ENCODE results near the gene ZMPSTE24. TPM values are rescaled to one million over a fixed set of nuclear protein-coding genes. Genes with fewer than 3 reads are reported as not detected.

Gene ZMPSTE24
- total and polyA plus RNA-seq, 2 of the 4 experiments (the other 2 are of a cell fraction): 21.0 to 28.9 TPM

- Histone ChIP-seq H3K27ac (ENCODE audit: insufficient read depth, low read length) (no peak overlapping the region), H3K4me2 (ENCODE audit: low read depth, low read length) (no peak overlapping the region), H2AK5ac (ENCODE audit: low read depth, low read length) (no peak overlapping the region), H3K79me1 (ENCODE audit: low read depth in 1 of 2, low read length in 2 of 2) (no peaks in the 10 kb centered on the region), H3K9me3 (ENCODE audit: control insufficient read depth, insufficient read depth, low read length) (no peaks in the 10 kb centered on the region), H3K56ac (ENCODE audit: extremely low read depth, insufficient read depth, low read length) (no peak overlapping the region), H2BK15ac (ENCODE audit: low read depth, low read length) (no peak overlapping the region), H3K4me1 (ENCODE audit: control insufficient read depth, insufficient read depth, low read length) (no peaks in the 10 kb centered on the region), H3K4ac (ENCODE audit: low read depth, low read length) (no peak overlapping the region), H2BK20ac (ENCODE audit: low read depth, low read length) (no peak overlapping the region), H4K91ac (ENCODE audit: insufficient read depth, low read depth, low read length) (no peak overlapping the region), H3K36me3 (ENCODE audit: control insufficient read depth, insufficient read depth, low read length) (no peaks in the 10 kb centered on the region), H3K23ac (ENCODE audit: low read depth, low read length) (no peak overlapping the region), H3K9me1 (ENCODE audit: insufficient read depth, low read length) (no peaks in the 10 kb centered on the region), H2AK9ac (replicated peaks; ENCODE audit: low read depth, low read length, poor library complexity) (no peak overlapping the region), H2BK5ac (ENCODE audit: low read depth, low read length, poor library complexity, severe bottlenecking) (no peak overlapping the region), H3K18ac (ENCODE audit: low read depth, low read length) (no peak overlapping the region), H4K8ac (ENCODE audit: low read depth in 2 of 2, low read length in 2 of 2) (no peak overlapping the region), H4K20me1 (ENCODE audit: insufficient read depth, low read length) (no peaks in the 10 kb centered on the region), H2BK120ac (ENCODE audit: low read depth, low read length) (no peak overlapping the region), H4K5ac (ENCODE audit: low read depth, low read length) (no peak overlapping the region), H3K9ac (ENCODE audit: low read depth, low read length) (no peak overlapping the region), H3K14ac (replicated peaks; ENCODE audit: low read depth, low read length) (no peak overlapping the region), H2AFZ (replicated peaks; ENCODE audit: low read length, poor library complexity) (no peak overlapping the region), H3K27me3 (ENCODE audit: control insufficient read depth, insufficient read depth, low read length) (no peaks in the 10 kb centered on the region; the same call in 1 of the 2 replicates), H3K4me3 (ENCODE audit: insufficient read depth, low read depth, low read length) (no peak overlapping the region)
- dilution Hi-C loops (cut with HindIII; ENCODE audit: low sequenced_read_pairs, unreplicated experiment) (no loop called here), in situ Hi-C loops (cut with MboI; ENCODE audit: low sequenced_read_pairs) (no loop called here), intact Hi-C loops (cut with micrococcal nuclease) (no loop called here)
- WGBS, 2 experiments (ENCODE audit: extremely low coverage in 2 of 2, insufficient read length in 1 of 2): 84% methylated on average over 8 of the region's 38 CpGs; no CpG with 5 or more reads in 1 of the 2 experiments
- no peak for DNase-seq
- no TSS peak for BruUV-seq (replicated peaks)
- POLR2A ChIA-PET (ENCODE audit: unreplicated experiment): no interaction called here
- no peak for TF ChIP-seq CTCF (conservative IDR thresholded peaks at IDR 0.05; ENCODE audit: low read depth, low read length)
- TF ChIP-seq, protein P1, sequence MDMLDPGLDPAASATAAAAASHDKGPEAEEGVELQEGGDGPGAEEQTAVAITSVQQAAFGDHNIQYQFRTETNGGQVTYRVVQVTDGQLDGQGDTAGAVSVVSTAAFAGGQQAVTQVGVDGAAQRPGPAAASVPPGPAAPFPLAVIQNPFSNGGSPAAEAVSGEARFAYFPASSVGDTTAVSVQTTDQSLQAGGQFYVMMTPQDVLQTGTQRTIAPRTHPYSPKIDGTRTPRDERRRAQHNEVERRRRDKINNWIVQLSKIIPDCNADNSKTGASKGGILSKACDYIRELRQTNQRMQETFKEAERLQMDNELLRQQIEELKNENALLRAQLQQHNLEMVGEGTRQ (IDR thresholded peaks at IDR 0.05; ENCODE audit: low read depth, low read length): no peak
- TF ChIP-seq SMC3 (IDR thresholded peaks at IDR 0.05; ENCODE audit: low read depth, low read length): no peak
- no peak for TF ChIP-seq RAD21 (IDR thresholded peaks at IDR 0.05; ENCODE audit: low read length)
- no peak for TF ChIP-seq POLR2A (IDR thresholded peaks at IDR 0.05; ENCODE audit: low read depth, low read length)
- no peak for TF ChIP-seq CHD1 (IDR thresholded peaks at IDR 0.05; ENCODE audit: low read depth, low read length)
- TF ChIP-seq RFX5 (IDR thresholded peaks at IDR 0.05; ENCODE audit: low read depth, low read length): no peak
- TF ChIP-seq, protein P2, sequence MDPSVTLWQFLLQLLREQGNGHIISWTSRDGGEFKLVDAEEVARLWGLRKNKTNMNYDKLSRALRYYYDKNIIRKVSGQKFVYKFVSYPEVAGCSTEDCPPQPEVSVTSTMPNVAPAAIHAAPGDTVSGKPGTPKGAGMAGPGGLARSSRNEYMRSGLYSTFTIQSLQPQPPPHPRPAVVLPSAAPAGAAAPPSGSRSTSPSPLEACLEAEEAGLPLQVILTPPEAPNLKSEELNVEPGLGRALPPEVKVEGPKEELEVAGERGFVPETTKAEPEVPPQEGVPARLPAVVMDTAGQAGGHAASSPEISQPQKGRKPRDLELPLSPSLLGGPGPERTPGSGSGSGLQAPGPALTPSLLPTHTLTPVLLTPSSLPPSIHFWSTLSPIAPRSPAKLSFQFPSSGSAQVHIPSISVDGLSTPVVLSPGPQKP (IDR thresholded peaks at IDR 0.05; ENCODE audit: borderline replicate concordance, low read depth, low read length): no peak
- TF ChIP-seq RCOR1 (IDR thresholded peaks at IDR 0.05; ENCODE audit: insufficient replicate concordance, low read length): no peak
- TF ChIP-seq BHLHE40 (IDR thresholded peaks at IDR 0.05; ENCODE audit: low read depth, low read length): no peak
- no peak for TF ChIP-seq FOS (IDR thresholded peaks at IDR 0.05; ENCODE audit: low read depth, low read length)
- TF ChIP-seq CEBPB (IDR thresholded peaks at IDR 0.05; ENCODE audit: low read depth, low read length): no peak
- no peak for TF ChIP-seq NFE2L2 (IDR thresholded peaks at IDR 0.05; ENCODE audit: low read depth, low read length)
- TF ChIP-seq MAFK (IDR thresholded peaks at IDR 0.05; ENCODE audit: low read depth, low read length): no peak
- TF ChIP-seq MAZ (IDR thresholded peaks at IDR 0.05; ENCODE audit: borderline replicate concordance, low read depth, low read length): no peak
- no peak for TF ChIP-seq MXI1 (IDR thresholded peaks at IDR 0.05; ENCODE audit: borderline replicate concordance, low read depth, low read length)
- ATAC-seq (ENCODE audit: low read depth): no peak
- CTCF ChIA-PET: no interaction called here
These were observed 45.2 kb downstream of the ZMPSTE24 start for GRCh38 chr1:40303051-40303771.
